ENCODE data around the gene RSPO1.

Gene RSPO1

GRCh38 chr1:37656881-37657280, 22.2 kb upstream of the RSPO1 start:
- DNase-seq = no peak

- DNase-seq = no peak
These were observed 21.3 kb upstream of the RSPO1 start for GRCh38 chr1:37656026-37656425.

- DNase-seq = no peak
These were observed 20.6 kb upstream of the RSPO1 start for GRCh38 chr1:37655274-37655673.

GRCh38 chr1:37653906-37654305, 19.2 kb upstream of the RSPO1 start:
- DNase-seq = no peak

GRCh38 chr1:37652976-37653375, 18.3 kb upstream of the RSPO1 start:
- DNase-seq = no peak

- no peak for DNase-seq
These were observed 17.1 kb upstream of the RSPO1 start for GRCh38 chr1:37651803-37652202.

- DNase-seq = no peak
These were observed 16.0 kb upstream of the RSPO1 start for GRCh38 chr1:37650721-37651120.

GRCh38 chr1:37650173-37650572, 15.5 kb upstream of the RSPO1 start:
- no peak for DNase-seq

GRCh38 chr1:37647281-37647680, 12.6 kb upstream of the RSPO1 start:
- no peak for DNase-seq

- DNase-seq = no peak
These were observed 6.4 kb upstream of the RSPO1 start for GRCh38 chr1:37641059-37641458.

GRCh38 chr1:37636435-37636834, 1.7 kb upstream of the RSPO1 start:
- DNase-seq = no peak

- no peak for DNase-seq
These were observed 555 bp upstream of the RSPO1 start for GRCh38 chr1:37634992-37635902.

GRCh38 chr1:37633938-37634243, 801 bp downstream of the RSPO1 start:
- DNase-seq = no peak

- no peak for DNase-seq
These were observed 1.4 kb downstream of the RSPO1 start for GRCh38 chr1:37633040-37633937.

GRCh38 chr1:37631036-37631435, 3.7 kb downstream of the RSPO1 start:
- no peak for DNase-seq

GRCh38 chr1:37630426-37631028, 4.2 kb downstream of the RSPO1 start:
- DNase-seq = no peak

- DNase-seq = no peak
These were observed 4.8 kb downstream of the RSPO1 start for GRCh38 chr1:37629726-37630425.

GRCh38 chr1:37629008-37629407, 5.7 kb downstream of the RSPO1 start:
- no peak for DNase-seq

- no peak for DNase-seq
These were observed 6.6 kb downstream of the RSPO1 start for GRCh38 chr1:37628026-37628556.

GRCh38 chr1:37622131-37622530, 12.6 kb downstream of the RSPO1 start:
- DNase-seq = no peak

- DNase-seq = no peak
These were observed 13.3 kb downstream of the RSPO1 start for GRCh38 chr1:37621326-37621870.

- DNase-seq = no peak
These were observed 14.0 kb downstream of the RSPO1 start for GRCh38 chr1:37620707-37621106.
